Esophagus muscularis mucosa (tissue), 3 donors: ENCODE data around the gene MAT2B.

ENCODE experiments used
- POLR2A ChIP-seq: fragments of 450-650 bp; IDR thresholded peaks from one replicate; pipeline ENCODE4 v1.6.1; 2017; ENCODE audit warnings: antibody characterized with exemption, moderate library complexity, mild to moderate bottlenecking, low read depth
- POLR2AphosphoS5 ChIP-seq, 2 donors: sonication (generic); formaldehyde crosslinking; IDR thresholded peaks; one replicate each; pipeline ENCODE4 v1.6.1; 2017; ENCODE audit warnings: antibody characterized with exemption in 2 of 2
- TF ChIP-seq, protein P1 (sequence below), 3 experiments: fragments of 200-600 bp in 2 of 3; fragments of 450-650 bp in 1 of 3; sonication (generic) in 2 of 3; IDR thresholded peaks; one replicate each; pipeline ENCODE4 v1.5.1; 2017 to 2019; ENCODE audit warnings: antibody characterized with exemption in 3 of 3, mild to moderate bottlenecking in 2 of 3, moderate library complexity in 1 of 3

DNA sequence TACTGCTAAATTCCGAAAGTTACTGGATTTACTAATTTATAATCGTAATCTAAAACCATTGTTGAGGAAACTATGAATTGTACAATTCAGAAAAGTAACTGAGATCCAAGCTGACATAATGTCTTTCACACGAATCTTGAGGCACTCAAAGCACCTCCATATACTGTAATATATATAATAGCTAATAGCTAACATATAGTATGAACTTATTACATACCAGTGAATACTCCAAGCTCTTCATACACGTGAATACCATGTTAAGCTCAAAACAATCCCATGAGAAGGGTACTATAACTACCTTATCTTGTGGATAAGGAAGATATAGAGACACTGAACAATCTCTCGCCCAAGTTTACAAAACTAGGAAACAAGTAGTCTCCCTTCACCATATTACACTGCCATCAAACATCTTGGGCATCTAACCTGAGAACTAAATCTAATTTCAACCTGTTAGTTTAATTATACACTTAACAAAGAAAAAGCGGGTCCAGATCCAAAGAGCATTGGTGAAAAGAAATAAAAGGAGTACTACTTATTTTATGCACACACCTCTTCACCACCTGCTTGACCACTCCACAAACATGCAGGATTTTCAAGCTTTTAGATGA is 46.5 kb upstream of the MAT2B start:
- TF ChIP-seq POLR2AphosphoS5 (IDR thresholded peaks at IDR 0.05) (no peak), POLR2A (no peak)
- TF ChIP-seq, protein P1, sequence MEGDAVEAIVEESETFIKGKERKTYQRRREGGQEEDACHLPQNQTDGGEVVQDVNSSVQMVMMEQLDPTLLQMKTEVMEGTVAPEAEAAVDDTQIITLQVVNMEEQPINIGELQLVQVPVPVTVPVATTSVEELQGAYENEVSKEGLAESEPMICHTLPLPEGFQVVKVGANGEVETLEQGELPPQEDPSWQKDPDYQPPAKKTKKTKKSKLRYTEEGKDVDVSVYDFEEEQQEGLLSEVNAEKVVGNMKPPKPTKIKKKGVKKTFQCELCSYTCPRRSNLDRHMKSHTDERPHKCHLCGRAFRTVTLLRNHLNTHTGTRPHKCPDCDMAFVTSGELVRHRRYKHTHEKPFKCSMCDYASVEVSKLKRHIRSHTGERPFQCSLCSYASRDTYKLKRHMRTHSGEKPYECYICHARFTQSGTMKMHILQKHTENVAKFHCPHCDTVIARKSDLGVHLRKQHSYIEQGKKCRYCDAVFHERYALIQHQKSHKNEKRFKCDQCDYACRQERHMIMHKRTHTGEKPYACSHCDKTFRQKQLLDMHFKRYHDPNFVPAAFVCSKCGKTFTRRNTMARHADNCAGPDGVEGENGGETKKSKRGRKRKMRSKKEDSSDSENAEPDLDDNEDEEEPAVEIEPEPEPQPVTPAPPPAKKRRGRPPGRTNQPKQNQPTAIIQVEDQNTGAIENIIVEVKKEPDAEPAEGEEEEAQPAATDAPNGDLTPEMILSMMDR (IDR thresholded peaks at IDR 0.05): no peak
